ENCODE measurements around the gene OVAAL. TPM values are rescaled to one million over a fixed set of nuclear protein-coding genes. Genes with fewer than 3 reads are reported as not detected.

Gene OVAAL
- total and polyA plus RNA-seq, 4 donors, result not detected

GRCh38 chr1:180513531-180513930, 45.2 kb upstream of the OVAAL start (continued):
- TF ChIP-seq EGR1 (IDR thresholded peaks at IDR 0.05; ENCODE audit: low read depth in 2 of 2), result no peak

- Histone ChIP-seq H3K9ac (ENCODE audit: low read depth in 1 of 2, low read length in 2 of 2) (no peak overlapping the region), H3K9me3 (ENCODE audit: control insufficient read depth in 4 of 4, low read length in 3 of 4) (no peaks in the 10 kb centered on the region), H3K27ac (ENCODE audit: low read depth in 1 of 2, low read length in 2 of 2) (no peak overlapping the region), H3K36me3 (ENCODE audit: control insufficient read depth in 4 of 4, insufficient read depth in 3 of 4, low read depth in 1 of 4, low read length in 3 of 4) (no peaks in the 10 kb centered on the region), H3K27me3 (ENCODE audit: control insufficient read depth in 4 of 4, insufficient read depth in 4 of 4, low read length in 3 of 4) (no peaks in the 10 kb centered on the region), H3K4me1 (ENCODE audit: control insufficient read depth in 4 of 4, insufficient read depth in 4 of 4, low read length in 3 of 4) (peaks cover 0 to 3% (median 0%) of the 10 kb centered on the region in 4 donors), H3K4me3 (ENCODE audit: low read depth in 1 of 3, low read length in 3 of 3) (no peak overlapping the region)
- 25% methylated on average over 3 of the region's 3 CpGs for WGBS
- no peak for TF ChIP-seq RAD21 (IDR thresholded peaks at IDR 0.05)
- TF ChIP-seq CTCF (IDR thresholded peaks at IDR 0.05; ENCODE audit: low read depth, low read length, missing input control), result no peak
- TF ChIP-seq TAF1 (conservative IDR thresholded peaks at IDR 0.05), result no peak
- TF ChIP-seq RXRA (IDR thresholded peaks at IDR 0.05), result no peak
- TF ChIP-seq HNF4G (IDR thresholded peaks at IDR 0.05), result no peak
- no peak for TF ChIP-seq MAX (IDR thresholded peaks at IDR 0.05)
- TF ChIP-seq JUND (IDR thresholded peaks at IDR 0.05), result no peak
- TF ChIP-seq ATF3 (IDR thresholded peaks at IDR 0.05), result no peak
- no peak for TF ChIP-seq EGR1 (IDR thresholded peaks at IDR 0.05; ENCODE audit: low read depth in 2 of 2)
- TF ChIP-seq GABPA (IDR thresholded peaks at IDR 0.05 in 1 of 2, conservative IDR thresholded peaks at IDR 0.05 in 1 of 2), result no peak
- TF ChIP-seq HNF4A (conservative IDR thresholded peaks at IDR 0.05), result no peak
- TF ChIP-seq FOXA2 (IDR thresholded peaks at IDR 0.05), result no peak
- no peak for TF ChIP-seq NR2F2 (IDR thresholded peaks at IDR 0.05)
- TF ChIP-seq ZBTB33 (IDR thresholded peaks at IDR 0.05), result no peak
- no peak for DNase-seq (ENCODE audit: low spot score)
Observed at GRCh38 chr1:180515364-180515763, 43.4 kb upstream of the OVAAL start.

- Histone ChIP-seq H3K27me3 (ENCODE audit: control insufficient read depth in 4 of 4, insufficient read depth in 4 of 4, low read length in 3 of 4) (no peaks in the 10 kb centered on the region), H3K36me3 (ENCODE audit: control insufficient read depth in 4 of 4, insufficient read depth in 3 of 4, low read depth in 1 of 4, low read length in 3 of 4) (no peaks in the 10 kb centered on the region), H3K9ac (ENCODE audit: low read depth in 1 of 2, low read length in 2 of 2) (no peak overlapping the region), H3K9me3 (ENCODE audit: control insufficient read depth in 4 of 4, low read length in 3 of 4) (no peaks in the 10 kb centered on the region), H3K4me3 (ENCODE audit: low read depth in 1 of 3, low read length in 3 of 3) (no peak overlapping the region), H3K4me1 (ENCODE audit: control insufficient read depth in 4 of 4, insufficient read depth in 4 of 4, low read length in 3 of 4) (peaks cover 0 to 3% (median 0%) of the 10 kb centered on the region in 4 donors), H3K27ac (ENCODE audit: low read depth in 1 of 2, low read length in 2 of 2) (no peak overlapping the region)
- TF ChIP-seq CTCF (IDR thresholded peaks at IDR 0.05; ENCODE audit: low read depth, low read length, missing input control), result peak; percentile 82
- no peak for TF ChIP-seq JUND (IDR thresholded peaks at IDR 0.05)
- peak; percentile 97 to 98 for TF ChIP-seq RAD21 (IDR thresholded peaks at IDR 0.05)
- no peak for TF ChIP-seq YY1 (IDR thresholded peaks at IDR 0.05)
- no peak for TF ChIP-seq FOXA1 (IDR thresholded peaks at IDR 0.05)
- TF ChIP-seq HNF4A (conservative IDR thresholded peaks at IDR 0.05), result no peak
- WGBS, result 14% methylated on average over 8 of the region's 8 CpGs
- DNase-seq (ENCODE audit: low spot score), result peak; percentile 63
Observed at GRCh38 chr1:180515857-180516388, 42.8 kb upstream of the OVAAL start.
